Measurements from ENCODE around the gene KCNK18.

GRCh38 chr10:117168729-117169128 lies 28.6 kb upstream of the KCNK18 start:
- TF ChIP-seq POLR2AphosphoS5 (IDR thresholded peaks at IDR 0.05; ENCODE audit: borderline replicate concordance, low read depth, low read length) (no peak), EZH2 (IDR thresholded peaks at IDR 0.05) (no peak)
